Activated naive CD4-positive, alpha-beta T cell (primary cell): ENCODE measurements around the gene RAD51B.
"Not testable (repeated sequence)": the region's sequence is repeated elsewhere in the genome, so short reads cannot be mapped to it uniquely, and the experiment has no call there.

Experiments
- DNase-seq, 4 experiments: peaks; one replicate each; lab custom pipeline; 2025; lab: John Stamatoyannopoulos, UW

Gene RAD51B

DNA sequence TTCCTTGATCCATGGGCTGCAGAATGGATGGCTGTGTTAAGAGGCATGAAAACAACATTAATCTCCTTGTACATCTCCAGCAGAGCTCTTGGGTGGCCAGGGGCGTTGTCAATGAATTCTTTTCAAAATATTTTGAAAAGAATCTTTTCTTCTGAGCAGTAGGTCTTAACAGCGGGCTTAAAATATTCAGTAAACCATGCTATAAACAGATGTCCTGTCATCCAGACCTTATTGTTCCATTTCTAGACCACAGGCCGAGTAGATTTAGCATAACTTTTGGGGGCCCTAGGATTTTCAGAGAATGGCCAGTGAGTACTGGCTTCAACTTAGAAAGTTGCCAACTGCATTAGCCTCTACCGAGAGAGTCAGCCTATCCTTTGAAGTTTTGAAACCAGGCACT lies 130.2 kb downstream of the RAD51B start:
- DNase-seq: no peak

DNA sequence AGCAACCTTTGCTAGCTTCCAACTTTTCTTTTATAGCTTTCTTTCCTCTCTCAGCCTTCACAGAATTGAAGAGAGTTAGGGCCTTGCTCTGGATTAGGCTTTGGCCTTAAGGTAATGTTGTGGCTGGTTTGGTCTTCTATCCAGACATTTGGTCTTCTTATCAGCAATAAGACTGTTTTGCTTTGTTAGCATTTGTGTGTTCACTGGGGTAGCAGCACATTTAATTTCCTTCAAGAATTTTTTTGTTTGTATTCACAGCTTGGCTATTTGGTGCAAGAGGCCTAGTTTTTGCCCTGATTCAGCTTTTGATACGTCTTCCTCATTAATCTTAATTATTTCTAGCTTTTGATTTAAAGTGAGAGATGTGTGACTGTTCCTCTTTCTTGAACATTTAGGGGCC lies 130.8 kb downstream of the RAD51B start:
- DNase-seq: no peak

DNA sequence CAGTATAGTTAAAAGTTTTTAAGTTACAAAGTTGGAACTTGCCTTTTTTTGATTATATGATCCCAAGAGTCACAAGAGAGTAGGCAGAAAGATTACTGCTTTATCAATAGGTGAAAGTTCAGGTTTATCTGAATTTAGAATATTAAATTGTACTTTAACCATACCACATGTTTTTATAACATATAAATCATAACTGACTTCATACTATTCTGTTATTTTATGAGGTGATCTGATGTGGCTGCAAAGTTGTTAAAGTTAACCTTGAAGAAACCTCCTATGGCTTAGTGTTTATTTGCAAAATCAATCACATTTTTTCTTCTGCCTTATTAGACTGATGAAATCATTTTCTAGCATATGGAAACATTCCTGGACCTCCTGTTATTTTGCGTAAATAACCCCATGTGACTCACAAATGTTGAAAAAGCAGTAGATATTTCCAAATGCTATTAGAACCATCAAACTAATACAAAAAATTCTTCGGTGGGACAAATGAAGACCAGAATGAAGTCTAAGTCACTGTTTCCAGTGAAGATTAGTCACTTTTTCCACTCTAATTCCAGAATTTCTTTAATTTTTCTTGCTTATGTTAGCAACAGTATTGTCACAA lies 132.1 kb downstream of the RAD51B start:
- no peak for DNase-seq

GRCh38 chr14:67952381-67952780 lies 132.8 kb downstream of the RAD51B start:
- DNase-seq: no peak

- no peak for DNase-seq
Measured at GRCh38 chr14:67952786-67953185, 133.2 kb downstream of the RAD51B start.

- no peak for DNase-seq
Measured at GRCh38 chr14:67955261-67955660, 135.7 kb downstream of the RAD51B start.

DNA sequence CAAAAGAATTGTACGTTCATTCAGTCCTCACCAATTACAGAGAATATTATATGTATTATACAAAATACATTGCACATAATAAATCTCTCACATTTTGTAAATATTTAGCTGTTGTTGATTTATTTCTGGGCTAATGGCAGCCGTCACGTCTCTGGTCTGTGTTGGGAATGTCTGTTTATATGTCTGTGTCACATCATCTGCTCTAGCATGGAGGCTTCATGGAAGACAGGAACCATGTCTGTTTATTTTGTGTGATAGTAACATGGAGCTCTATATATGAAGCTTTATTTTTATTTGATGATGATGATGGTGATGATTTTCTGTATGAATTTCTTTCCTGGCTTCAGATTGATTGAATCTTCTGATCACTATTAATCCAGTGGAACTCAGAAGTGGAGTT lies 138.4 kb downstream of the RAD51B start:
- no peak for DNase-seq

DNA sequence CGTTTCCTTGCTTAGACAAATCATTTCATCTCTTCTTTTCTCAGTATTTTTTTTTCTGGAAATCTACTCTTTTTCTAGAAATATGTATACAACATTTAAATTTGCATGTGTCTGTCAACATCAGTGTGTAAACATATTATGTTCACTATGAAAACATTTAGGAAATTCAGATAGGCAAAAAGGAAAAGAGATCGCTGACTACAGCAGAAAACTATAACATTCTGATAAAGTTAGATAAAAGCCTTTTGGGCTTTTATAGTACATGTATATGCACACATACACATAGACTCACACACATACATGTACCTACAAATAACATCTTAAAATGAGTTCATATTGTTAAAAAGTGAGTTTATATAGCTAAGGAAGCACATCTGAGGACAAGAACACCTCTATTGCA lies 142.1 kb downstream of the RAD51B start:
- DNase-seq: no peak

- DNase-seq: no peak
Measured at GRCh38 chr14:67962215-67962644, 142.7 kb downstream of the RAD51B start.

DNA sequence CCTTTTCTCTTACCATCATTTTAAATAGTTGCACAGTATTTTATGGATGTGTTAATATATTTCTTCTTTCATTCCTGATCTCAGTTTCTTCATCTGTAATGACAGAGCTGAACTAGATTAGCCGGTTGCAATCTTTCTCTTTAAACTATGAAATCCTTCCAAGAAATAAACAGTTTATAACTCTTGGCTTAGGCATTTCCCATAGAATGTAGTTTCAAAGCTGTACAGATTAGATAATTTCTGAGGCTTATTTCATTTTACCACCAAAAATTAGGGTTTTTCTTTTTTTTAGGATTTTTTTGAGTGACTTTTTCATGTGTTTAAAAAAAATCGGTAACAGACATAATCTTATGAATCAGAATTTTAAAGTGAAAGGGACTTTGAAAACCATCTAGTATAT lies 144.0 kb downstream of the RAD51B start:
- no peak for DNase-seq

- DNase-seq: no peak
Measured at GRCh38 chr14:67963960-67964812, 144.6 kb downstream of the RAD51B start.

DNA sequence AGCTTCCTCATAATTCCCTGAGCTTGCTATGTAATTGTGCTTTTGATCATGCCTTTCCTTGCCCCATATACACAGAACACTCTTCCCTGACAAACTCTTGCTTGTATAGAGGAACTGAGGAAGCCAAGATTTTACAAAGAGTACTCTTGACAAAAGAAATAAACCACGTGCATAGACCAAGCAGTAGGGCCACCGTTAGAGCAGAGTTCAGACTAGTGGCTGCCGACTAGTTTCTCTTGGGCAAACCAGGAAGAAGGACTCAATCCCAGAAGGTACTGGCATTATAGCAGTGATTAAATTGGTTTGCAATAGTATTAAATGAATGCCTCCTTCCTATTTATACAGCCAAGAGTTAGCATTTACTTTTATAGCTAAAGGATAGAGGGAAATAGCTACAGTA lies 146.1 kb downstream of the RAD51B start:
- no peak for DNase-seq

DNA sequence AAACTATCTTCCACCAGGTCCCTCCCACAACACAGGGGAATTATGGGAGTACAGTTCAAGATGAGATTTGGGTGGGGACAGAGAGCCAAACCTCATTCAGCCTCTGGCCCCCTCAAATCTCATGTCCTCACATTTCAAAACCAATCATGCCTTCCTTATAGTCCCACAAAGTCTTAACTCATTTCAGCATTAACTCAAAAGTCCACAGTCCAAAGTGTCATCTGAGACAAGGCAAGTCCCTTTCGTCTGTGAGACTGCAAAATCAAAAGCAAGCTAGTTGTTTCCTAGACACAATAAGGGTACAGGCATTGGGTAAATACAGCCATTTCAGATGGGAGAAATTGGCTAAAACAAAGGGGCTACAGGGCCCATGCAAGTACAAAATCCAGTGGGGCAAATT lies 147.6 kb downstream of the RAD51B start:
- DNase-seq: no peak

DNA sequence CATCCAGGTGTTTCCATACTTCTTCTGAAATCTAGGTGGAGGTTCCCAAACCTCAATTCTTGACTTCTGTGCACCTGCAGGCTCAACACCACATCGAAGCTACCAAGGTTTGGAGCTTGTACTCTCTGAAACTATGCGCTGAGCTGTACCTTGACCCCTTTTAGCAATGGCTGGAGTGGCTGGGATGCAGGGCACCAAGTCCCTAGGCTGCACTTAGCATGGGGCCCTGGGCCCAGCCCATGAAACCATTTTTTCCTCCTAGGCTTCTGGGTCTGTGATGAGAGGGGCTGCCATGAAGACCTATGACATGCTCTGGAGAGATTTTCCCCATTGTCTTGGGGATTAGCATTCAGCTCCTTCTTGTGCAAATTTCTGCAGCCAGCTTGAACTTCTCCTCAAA lies 148.4 kb downstream of the RAD51B start:
- DNase-seq: not testable (repeated sequence)

GRCh38 chr14:67970923-67971322 lies 151.3 kb downstream of the RAD51B start:
- DNase-seq: no peak

GRCh38 chr14:67971627-67972625 lies 152.3 kb downstream of the RAD51B start:
- no peak for DNase-seq

DNA sequence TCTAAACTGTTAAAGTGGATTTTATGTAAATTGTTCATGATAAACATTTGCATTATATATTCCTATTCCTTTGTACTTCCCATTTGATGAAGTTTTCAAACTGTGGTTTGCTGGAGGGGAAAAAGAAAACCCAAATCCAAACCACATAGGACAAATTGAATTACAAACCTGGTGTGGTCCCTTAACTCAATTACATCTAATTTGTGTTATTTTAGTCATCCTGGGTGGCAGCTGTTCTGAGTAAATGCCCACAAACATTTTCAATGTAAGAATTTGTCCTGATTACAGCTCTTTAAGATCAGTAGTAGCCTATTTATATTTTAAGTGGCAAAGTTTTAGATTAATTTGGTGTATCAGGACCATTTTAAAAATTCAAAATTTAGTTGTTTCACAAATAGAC lies 153.9 kb downstream of the RAD51B start:
- DNase-seq: no peak

GRCh38 chr14:67975470-67975869 lies 155.9 kb downstream of the RAD51B start:
- no peak for DNase-seq

DNA sequence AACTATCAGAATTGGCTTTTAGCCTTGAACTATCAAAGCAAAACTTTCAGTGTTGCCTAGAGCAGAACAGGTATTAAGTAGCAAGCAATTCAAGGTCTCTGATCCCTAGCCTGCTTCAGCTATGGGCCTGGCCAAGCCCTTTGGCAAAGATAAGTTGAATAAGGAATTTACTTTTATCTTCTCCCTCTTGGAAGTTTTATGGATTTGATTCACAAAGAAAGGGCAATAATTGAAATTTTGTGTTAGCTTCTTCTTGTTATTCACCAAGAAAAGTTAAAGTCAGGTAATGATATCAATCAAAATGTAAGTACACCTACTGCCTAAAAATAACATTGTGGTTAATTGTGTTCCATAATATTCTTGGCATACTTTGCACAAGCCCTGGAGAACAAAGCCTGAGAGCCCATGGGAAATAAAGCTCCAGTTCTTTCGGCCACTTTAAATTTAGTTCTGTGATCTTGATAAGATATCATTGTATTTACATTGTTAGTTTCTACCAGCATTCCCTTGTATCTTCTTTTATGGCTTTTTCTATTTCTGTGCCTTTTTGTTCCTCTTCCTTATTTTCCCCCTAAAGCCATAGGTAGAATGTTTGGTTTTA lies 158.0 kb downstream of the RAD51B start:
- no peak for DNase-seq

- DNase-seq: no peak
Measured at GRCh38 chr14:67978749-67979148, 159.2 kb downstream of the RAD51B start.

GRCh38 chr14:67982711-67983608 lies 163.4 kb downstream of the RAD51B start:
- DNase-seq: no peak
